Activated CD4-positive, CD25-positive, alpha-beta regulatory T cell (primary cell): Measurements from ENCODE around the gene TMEM63C.

Source experiments
- DNase-seq, 4 experiments: peaks; one replicate each; lab custom pipeline; 2025; lab: John Stamatoyannopoulos, UW

The TMEM63C gene

DNA sequence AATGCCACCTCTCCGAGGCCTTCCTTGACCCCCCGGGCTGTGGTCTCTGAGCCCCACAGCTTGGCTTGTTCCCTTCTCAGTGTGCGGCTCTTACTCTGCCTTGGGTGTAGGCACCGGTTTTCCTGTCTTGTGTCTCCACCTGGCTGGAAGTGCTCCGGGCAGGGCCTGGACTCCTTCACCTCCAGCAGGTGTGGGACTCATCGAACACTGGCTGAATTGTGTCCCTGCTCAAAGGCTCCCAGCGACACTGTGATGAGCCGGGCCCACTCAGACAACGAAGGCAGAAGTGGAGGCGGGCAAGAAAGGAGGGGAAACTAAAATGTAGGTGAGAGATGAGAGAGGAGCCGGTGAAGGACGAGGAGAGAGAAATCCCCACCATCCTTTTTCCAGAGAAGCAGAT is 18.0 kb downstream of the TMEM63C start:
- no peak for DNase-seq

DNA sequence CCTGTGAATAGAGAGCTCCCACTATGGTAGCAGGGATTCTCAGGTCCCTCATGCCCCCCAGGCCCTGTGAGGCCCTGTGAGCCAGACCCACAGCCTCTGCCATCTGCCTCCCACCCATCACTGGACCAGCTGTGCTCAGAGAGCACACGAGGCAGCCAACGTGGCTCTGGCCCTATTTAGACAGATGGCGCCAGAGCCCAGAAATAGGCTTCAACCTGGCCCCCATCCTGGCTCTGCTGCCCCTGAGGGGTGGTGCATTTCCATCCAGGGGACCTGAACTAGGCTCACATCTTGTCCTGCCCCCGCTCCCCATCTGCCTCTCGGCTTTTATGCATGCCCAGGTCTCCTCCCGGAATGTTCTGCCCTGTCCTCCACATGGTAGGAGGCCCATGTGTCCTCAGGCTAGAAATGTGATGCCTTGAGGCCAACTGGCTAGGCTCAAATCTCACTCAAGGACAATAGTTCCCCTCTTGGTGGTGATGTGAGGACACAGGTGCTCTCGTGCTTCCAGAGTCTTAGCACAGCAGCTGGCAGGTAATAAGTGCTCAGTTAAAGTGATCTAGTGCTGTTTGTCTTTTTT is 18.9 kb downstream of the TMEM63C start:
- no peak for DNase-seq

DNA sequence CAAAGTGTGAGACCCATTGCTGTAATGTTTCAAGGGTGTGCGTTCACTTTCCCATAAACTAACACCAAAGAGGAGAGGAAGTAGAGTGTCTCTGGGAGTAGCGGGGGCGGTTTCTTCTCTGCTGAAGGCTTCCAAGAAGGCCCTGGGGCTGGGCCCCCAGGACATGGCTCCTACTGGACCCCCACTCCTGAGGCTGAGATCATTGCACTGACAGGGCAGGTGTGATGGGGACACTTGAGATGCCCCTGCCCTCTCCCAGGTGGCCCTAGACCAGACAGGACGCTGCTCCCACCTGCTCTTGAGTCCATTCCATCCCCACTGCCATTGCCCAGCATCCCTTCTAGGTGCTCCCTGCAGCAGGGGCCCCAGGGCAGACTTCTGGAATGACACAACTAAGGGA is 20.1 kb downstream of the TMEM63C start:
- DNase-seq = no peak

DNA sequence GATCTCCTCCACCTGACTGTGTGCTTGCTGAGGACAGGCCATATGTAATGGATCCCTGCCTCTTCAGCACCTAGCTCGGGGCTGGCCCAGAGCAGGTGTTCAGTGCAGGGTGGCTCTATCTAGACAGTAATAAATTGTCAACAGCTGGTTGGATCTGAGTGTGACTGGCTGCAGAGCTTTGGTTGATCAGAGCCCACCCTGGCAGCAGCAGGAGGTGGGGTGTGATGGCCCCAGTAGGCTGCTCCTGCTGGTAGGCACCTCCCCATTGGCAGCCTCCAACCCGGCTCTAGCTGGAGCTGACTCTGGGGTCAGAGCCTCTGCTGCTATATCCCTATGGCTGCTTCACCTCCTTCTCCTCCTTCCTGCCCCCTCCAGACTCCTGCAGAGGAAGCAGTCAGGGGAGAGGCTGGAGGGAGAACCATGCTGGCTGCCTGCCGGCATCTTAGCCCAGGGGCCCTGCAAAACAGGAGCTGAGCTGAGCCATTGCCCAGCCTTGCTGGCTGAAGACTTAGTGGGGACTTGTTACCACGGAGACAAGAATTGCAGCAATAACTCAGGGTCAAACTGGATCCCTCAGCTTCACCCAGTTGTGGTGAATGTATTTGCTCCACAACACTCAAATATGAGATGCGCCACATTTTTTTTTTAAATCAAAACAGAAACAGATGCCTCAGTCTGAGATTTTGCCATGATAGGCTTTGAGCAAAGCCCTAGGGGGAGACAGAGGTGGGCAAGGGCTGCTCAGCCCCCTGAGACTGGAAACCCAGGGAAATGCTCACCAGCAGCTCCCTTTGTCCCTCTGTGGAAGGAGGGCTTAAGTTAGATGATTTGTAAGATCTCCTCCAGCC is 22.2 kb downstream of the TMEM63C start:
- no peak for DNase-seq

DNA sequence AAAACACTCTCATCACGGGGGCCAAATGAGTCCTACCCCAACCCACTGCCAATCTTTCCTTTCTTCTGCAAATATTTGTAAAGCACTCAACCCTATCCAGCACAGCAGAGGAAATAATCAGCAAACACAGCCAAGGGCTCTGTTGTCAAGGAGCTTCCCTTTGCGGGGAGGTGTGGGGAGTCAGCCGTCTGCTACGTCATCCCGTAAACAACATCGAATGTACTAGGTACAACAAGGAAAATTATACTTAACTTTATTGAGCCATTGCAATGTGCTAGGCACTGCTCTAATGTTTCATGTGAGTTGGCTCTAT is 22.8 kb downstream of the TMEM63C start:
- DNase-seq = no peak

DNA sequence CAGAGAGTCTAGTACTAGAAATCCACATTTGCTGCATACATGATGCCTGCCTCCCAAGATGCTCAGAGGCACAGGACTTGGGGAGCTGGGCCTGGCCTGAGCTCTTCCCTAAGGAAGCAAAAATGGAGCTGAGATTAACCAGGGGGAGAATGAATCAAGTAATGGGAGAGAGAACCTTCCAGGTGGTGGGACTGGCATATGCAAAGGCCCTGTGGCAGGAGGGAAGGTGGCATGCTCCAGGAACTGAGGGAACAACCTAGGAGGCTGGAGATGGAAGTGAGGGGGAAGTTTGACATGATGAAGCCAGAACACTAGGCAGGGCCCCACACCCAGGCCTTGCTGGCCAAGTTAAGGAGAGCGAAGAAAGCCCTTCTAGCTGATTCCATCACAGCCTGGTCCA is 23.3 kb downstream of the TMEM63C start:
- DNase-seq = no peak

DNA sequence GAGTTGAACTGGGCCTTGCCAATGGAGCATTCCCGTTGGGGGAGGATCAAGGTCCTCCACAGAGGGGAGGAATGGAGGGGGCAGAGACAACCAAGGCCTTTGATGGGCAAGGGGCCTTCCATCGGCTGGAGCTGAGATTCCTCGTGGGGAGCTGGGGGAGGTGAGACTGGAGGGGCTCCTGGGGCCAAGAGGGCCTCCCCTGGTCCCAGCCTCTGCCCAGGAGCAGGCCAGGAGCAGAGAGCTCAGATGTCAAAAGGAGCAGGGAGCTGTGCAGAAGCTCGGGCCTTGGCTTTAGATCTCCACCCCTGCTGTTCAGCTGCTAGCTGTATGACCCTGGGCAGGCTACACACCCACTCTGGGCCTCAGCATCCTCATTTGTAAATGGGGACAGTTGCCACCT is 24.0 kb downstream of the TMEM63C start:
- no peak for DNase-seq

DNA sequence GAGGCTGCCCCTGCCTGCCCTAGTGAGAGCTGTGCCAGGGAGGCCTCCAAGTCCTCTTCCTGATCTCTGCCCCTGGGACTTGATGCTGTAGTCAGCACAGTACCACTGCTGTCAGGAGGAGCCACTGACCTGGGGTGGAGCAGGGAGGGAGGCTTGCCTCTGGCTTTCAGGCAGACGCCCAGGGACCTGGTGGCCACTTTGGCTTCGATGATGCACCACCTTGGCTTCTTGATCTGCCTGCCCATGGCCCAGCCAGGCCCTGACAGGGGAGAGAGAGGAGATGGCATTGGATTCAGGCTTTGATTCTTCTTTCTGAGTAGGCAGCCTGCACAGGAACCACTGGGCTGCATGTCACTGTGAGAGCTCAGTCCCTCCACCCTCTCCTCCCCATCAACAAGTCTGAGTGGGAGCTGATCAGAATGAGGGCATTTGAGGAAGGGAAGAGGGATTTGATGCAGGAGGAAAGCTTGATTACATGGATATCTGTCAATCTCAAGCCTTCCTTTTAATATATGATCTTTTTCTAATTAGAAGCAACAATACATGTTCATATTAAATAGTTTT is 24.7 kb downstream of the TMEM63C start:
- no peak for DNase-seq

DNA sequence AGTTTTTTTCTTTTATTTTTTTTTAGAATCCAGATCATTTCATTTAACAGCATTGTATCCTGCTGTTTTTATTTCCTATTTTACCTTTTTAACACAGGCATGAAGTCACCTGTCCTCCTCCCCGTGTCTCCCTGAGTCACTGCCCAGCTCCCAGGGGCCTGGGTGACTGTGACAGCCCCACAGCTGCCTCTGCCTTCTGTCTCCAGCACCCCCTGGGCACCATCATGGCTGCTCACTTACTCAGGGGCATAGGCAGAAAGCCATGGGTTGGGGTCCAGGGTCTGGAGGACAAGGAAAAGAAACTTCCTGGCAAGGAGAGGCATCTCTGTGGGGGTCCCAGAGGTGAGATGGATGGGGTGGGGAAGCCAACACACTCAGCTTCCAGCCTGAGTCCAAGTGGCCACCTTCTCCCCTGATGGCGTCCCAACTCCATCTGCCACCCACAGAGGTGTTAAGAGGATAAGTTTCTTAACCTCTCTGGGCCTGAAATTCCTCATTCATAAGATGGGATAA is 25.3 kb downstream of the TMEM63C start:
- DNase-seq = no peak

DNA sequence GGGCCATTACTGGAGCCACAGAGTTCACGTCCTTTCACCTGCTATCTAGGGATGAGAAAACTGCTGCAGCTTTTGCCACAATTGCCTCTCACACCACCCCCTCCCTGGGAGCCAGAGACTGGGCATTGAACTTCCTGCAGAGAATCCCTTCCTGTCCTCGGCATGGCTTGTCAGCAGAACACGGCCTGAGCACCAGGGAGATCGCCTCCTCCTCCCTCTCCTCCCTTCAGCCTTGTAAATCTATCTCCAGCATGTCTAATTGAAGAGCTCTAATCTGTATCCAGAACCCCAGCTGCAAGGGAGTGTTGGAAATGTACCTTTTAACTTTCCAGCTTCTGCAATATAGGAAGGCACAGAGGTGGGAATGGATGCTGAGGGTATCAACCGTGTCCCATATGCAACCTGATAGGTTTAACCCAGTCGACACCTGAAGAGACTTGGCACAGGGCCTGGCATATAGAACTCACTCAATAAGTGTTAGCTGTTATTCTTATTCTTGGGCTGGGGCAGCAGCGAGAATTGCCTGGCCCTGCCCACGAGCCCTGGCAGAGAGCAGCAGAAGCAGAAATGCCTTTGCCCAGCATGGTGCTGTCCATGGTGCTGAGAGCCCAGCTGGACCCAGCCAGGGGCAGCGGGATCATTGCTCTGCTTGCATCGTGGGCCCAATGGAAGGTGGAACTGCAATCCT is 26.8 kb downstream of the TMEM63C start:
- DNase-seq = peak; percentile 8 to 17 (median 12)

DNA sequence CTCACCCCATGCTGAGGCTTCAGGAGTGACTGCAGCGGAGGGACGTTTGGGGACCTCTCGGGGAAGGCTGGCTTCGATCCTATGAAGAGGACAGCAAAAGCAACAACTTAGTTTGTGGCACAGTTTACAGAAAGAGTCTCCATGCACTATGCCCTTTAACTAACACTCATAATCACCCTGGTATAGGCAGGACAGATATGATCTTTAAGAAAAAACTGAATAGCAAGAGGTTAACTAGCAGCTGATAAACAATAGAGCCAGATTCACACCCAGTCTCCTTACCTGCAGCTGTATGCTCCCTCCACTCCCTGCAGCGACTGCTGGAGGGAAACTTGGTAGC is 27.4 kb downstream of the TMEM63C start:
- no peak for DNase-seq

DNA sequence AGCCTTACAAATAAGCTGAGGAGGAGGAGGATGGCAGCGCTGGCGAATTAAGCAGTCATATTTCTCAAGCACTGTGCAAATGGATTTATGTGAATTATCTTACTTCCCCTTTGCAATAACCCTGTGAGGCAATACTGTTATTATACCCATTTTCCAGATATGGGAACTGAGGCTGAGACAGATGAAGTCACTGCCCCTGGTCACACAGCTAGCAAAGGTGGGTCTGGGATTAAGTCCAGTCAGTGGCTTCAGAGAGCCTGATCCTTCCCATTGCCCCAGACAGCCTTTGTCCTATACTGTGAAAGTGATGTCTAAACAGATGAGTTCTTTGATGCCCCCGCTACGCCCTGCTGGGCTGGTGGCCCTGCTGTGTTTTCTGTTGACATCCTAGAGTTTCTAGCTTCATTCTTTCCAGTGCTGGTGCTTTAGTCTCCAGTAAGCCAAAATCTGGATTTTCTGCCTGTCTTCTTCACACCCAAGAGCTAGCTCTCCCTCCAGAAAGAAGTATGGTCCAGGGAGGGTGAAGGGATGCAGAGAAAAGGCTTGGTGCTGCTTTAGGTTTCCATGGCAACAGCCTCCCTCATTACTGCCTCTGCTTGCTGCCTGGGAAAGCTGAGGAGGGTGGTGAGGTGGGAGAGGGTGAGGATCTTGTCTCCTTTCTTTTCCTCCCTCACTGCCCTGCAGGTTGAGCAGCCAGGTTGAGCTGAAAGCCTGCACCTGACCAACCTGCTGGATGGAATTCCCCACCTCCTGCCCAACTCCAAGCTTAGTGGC is 30.7 kb downstream of the TMEM63C start:
- DNase-seq = no peak

DNA sequence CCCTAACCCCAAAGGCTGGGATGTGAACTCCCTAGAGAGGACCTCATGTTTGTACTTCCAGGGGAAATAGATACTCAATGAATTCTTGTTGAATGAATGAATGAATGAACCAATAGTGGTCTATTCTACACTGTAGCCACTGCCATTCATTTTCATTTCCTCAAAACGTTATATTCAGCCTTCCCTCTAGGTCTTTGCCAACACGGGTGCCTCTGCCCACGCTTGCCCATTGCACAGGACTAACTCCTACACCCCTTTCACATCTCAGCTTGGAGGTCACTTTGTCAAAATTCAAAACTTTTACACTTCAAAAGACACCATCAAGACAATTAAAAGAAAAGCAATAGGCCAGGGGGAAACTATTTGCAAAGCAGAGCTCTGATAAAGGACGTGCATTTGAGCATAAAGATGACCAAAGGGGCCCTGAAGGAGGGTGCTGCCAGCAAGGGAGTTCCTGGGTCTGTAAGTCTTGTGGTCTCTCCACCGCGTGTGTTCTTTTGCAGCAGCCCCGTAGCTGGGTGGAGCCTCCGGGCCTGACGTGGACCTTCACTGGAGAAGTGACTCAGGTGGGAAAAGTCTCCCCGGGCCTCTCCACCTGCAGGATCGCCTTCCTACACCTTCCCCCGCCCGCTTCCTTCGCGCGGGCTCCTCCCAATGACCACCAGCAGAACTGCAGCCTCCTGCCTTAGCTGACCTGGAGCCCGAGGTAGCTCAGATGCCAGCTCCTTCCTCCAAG is 31.5 kb downstream of the TMEM63C start:
- peak in 1 of 4 experiments; percentile 4 for DNase-seq

DNA sequence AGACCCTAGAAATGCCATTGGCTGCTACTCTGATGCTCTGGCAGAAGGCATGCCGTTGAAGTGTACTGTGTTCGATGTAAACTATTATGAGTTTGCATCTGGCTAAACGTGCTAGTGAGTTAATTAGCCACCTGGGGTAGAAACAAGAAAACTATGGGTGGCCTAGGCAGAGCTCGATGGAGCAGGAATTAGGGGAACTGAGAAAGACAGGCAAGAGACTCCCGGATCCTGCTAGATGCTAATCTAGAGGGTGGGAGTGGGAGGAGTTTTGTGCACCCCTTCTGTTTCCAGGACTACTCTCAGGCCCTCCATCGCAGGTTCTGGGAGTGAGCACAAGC is 32.0 kb downstream of the TMEM63C start:
- DNase-seq = no peak

DNA sequence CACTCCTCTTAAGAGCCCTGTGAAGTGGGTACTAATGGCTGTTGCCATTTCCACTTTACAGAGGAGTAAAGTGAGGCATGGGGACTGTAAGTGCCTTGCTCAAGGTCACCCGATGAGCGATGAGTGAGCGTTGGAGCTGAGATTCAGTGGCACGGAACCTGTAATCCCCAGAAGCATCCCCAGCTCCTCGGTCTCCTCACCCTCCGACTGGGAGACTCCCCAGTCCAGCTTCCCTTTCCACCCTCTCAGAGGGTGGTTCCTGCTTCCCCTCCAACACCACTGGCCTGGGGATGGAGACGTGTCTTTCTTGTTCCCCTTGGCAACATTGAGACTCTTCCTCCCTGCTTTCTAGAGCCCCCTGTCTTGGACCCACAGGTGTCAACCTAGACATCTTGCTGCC is 32.6 kb downstream of the TMEM63C start:
- no peak for DNase-seq

DNA sequence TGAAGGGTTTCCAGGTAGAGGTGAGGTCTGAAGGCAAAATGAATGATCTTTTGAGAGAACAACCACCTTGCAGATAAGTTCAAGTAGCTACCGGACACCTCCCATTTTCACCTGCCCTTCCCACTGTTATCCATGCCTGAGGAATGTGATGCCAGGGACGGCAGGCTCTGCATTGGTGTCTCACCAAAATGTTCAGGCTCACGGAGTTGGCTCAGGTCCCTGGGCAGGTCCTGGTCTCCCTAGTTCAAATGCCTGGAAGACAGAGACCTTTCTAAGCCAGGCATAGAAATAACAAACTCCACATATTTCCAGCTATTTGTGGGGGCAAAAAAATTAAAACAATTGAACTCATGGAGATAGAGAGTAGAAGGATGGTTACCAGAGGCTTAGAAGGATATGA is 36.0 kb downstream of the TMEM63C start:
- DNase-seq = no peak

DNA sequence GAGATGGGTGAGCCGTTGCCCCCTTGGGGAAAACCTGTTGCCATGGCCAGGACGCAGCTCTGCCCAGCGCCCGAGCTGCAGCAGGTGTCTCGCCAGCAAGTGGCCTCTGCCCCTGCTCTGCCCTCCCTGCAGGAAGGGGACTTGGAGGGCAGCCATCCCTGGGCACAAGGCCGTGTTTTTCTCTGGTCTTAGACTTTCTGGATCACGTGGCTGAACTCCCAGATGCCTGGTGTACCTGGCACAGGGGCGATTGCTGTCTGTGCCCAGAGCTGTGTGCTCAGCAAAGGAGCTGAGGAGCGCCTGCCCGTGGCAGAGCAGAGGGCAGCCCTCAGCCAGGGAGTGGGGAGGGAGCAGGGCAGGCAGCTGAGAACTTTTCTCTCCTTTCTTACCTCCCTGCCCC is 38.0 kb downstream of the TMEM63C start:
- DNase-seq = no peak

DNA sequence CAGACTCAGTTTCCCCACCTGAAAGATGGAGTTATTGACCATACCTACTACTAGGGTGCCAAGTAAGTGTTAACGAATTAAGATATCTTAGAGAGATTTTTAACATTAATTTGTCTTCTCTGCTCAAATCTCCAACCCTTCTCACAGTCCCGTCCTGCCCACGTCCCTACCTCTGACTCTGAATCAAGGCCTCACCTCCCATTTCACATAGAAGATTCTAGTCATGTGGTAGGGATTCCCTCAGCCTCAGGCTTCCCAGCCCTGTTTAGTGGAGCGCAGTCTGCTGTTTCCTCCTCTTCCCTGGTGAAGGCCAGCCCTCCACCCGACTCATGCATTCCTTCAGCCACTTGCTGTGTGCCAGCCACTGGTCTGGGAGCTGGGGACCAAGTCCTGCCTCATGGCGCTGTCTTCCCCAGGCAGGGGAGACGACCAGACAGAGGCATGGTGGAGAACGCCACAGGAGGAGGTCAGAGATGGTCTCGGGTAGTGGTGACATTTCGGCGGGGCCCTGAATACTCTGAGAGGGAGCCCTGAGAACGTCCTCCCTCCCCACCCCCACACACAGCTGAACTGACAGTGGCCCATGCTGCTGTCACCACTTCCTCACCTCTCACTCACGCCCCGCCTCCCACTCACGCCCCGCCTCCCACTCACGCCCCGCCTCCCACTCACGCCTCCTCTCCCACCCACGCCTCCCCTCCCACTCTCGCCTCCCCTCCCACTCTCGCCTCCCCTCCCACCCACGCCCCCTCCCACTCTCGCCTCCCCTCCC is 38.8 kb downstream of the TMEM63C start:
- DNase-seq = no peak

DNA sequence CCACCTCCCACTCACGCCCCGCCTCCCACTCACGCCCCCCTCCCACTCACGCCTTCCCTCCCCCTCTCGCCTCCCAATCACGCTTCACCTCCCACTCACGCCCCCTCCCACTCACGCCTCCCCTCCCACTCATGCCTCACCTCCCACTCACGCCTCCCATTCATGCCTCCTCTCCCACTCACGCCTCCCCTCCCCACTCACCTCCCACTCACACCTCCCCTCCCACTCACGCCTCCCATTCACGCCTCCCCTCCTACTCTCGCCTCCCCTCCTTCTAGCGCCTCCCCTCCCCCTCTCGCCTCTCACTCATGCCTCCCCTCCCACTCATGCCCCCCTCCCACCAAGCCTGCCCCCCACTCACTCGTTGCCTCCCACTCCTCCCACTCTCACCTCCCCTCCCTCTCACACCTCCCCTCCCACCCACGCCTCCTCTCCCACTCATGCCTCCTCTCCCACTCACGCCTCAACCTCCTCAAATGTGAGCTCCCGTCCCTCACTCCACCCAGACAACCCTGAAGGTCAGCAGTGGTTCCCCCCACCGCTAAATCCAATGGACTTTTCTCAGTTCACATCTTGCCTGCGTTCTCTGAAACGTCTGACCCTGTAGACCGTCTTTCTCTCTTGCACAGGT is 39.8 kb downstream of the TMEM63C start:
- no peak for DNase-seq

DNA sequence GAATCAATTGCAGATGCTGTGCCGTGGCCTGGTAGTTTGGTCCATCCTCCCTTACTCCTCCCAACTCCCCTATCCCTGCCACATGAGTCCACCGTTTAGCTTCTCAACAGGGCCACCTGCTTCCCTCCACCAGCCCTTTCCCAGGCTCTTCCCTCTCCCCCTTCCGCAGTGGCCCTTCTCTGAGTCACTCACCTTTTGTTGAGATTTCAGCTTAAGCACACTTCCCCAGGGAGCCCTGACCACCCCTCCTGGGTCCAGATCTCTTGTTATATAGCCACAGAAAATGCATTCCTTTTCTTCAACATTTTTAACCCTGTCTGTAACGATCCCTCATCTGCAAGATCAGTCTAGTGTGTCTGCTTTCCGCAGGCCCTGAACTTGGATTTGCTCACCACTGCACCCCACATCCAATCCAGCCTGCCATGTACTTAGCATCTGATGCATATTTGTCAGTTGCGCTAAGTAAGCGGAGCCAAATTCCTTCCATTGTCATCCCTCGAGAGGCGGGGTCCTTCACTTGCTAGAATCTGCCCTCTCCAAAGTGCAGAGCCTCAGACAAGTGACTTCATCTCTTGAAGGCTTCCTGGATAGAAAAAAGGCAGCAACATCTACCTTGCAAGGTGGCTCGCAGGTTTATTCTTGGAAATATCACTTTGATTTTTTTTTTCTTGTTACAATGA is 41.1 kb downstream of the TMEM63C start:
- no peak for DNase-seq
